Loucy (cell line): ENCODE results near the gene NUB1.

Experiments used
- EZH2phosphoT487 ChIP-seq: fragments of 200-600 bp; IDR thresholded peaks from 2 replicates; pipeline ENCODE4 v1.6.1; 2018; ENCODE audit warnings: antibody characterized with exemption, mild to moderate bottlenecking, moderate library complexity, borderline replicate concordance
- TF ChIP-seq, protein P1 (sequence below): fragments of 200-600 bp; sonication (generic); conservative IDR thresholded peaks from 2 replicates; pipeline ENCODE4 v1.5.1; 2014; ENCODE audit warnings: mild to moderate bottlenecking, antibody characterized with exemption, low read length

DNA sequence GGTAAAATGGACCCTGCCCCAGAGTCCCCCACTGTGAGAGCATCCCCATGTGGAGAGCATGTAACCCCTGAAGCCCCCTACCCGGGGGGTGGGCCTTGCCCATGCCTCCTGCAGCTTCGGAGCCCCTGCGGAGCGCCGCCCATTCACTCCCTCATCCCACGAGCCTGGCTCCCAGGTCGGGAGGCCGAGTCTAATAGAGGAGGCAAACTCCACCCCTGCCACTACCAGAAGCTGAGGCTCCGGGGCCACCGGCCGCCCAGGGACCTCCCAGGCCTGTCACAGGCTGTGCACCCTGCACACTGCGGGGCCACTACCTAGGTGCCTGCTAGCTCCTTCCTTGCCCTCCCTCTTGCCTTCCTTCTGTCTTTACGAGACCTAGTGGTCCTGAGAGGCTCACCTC, 50.8 kb downstream of the NUB1 start:
- TF ChIP-seq, protein P1, sequence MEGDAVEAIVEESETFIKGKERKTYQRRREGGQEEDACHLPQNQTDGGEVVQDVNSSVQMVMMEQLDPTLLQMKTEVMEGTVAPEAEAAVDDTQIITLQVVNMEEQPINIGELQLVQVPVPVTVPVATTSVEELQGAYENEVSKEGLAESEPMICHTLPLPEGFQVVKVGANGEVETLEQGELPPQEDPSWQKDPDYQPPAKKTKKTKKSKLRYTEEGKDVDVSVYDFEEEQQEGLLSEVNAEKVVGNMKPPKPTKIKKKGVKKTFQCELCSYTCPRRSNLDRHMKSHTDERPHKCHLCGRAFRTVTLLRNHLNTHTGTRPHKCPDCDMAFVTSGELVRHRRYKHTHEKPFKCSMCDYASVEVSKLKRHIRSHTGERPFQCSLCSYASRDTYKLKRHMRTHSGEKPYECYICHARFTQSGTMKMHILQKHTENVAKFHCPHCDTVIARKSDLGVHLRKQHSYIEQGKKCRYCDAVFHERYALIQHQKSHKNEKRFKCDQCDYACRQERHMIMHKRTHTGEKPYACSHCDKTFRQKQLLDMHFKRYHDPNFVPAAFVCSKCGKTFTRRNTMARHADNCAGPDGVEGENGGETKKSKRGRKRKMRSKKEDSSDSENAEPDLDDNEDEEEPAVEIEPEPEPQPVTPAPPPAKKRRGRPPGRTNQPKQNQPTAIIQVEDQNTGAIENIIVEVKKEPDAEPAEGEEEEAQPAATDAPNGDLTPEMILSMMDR = no peak
- TF ChIP-seq EZH2phosphoT487 = no peak
